DOHH2 (cell line): ENCODE results near the gene SH3BP5.

Source experiments
- H3F3A ChIP-seq: fragments of 200-600 bp; sonication (generic), shearing (Covaris generic); 2 replicates; pipeline ENCODE4 v1.6.0; 2016; ENCODE audit warnings: antibody characterized with exemption, mild to moderate bottlenecking; ENCODE audit not compliant: control insufficient read depth, insufficient read depth
- H3K27ac ChIP-seq: fragments of 200-600 bp; sonication (generic); 2 replicates; pipeline ENCODE4 v1.5.1; 2014; ENCODE audit warnings: low read depth, mild to moderate bottlenecking, low read length, moderate library complexity
- H3K27me3 ChIP-seq: fragments of 200-600 bp; sonication (generic); 2 replicates; pipeline ENCODE4 v1.6.1; 2014; ENCODE audit warnings: mild to moderate bottlenecking, low read length, mixed read lengths; ENCODE audit not compliant: control insufficient read depth
- H3K36me3 ChIP-seq: fragments of 200-600 bp; sonication (generic); 2 replicates; pipeline ENCODE4 v1.6.1; 2014; ENCODE audit warnings: mild to moderate bottlenecking, low read length, moderate library complexity, mixed read lengths; ENCODE audit not compliant: control insufficient read depth
- H3K4me1 ChIP-seq: fragments of 200-600 bp; sonication (generic); 2 replicates; pipeline ENCODE4 v1.6.1; 2014; ENCODE audit warnings: mild to moderate bottlenecking, low read length, mixed read lengths; ENCODE audit not compliant: control insufficient read depth
- H3K4me2 ChIP-seq: fragments of 200-600 bp; sonication (generic); 2 replicates; pipeline ENCODE4 v1.6.0; 2014; ENCODE audit warnings: mild to moderate bottlenecking, low read length, moderate library complexity
- H3K4me3 ChIP-seq: fragments of 200-600 bp; sonication (generic); 2 replicates; pipeline ENCODE4 v1.5.1; 2014; ENCODE audit warnings: mild to moderate bottlenecking, low read length, mixed read lengths
- H3K79me2 ChIP-seq: fragments of 200-600 bp; sonication (generic); 2 replicates; pipeline ENCODE4 v1.6.1; 2014; ENCODE audit warnings: mild to moderate bottlenecking, low read length, mixed read lengths; ENCODE audit not compliant: control insufficient read depth
- H3K9me2 ChIP-seq: fragments of 200-600 bp; sonication (generic); replicated peaks from 2 replicates; pipeline ENCODE4 v1.6.1; 2014; ENCODE audit warnings: mild to moderate bottlenecking, low read length, mixed read lengths; ENCODE audit not compliant: control insufficient read depth
- H3K9me3 ChIP-seq: fragments of 200-600 bp; sonication (generic); 2 replicates; pipeline ENCODE4 v1.6.1; 2014; ENCODE audit warnings: antibody characterized with exemption, low read length, mixed read lengths; ENCODE audit not compliant: control insufficient read depth, insufficient read depth
- H4K20me1 ChIP-seq: fragments of 200-600 bp; sonication (generic); 2 replicates; pipeline ENCODE4 v1.6.0; 2014; ENCODE audit warnings: low read depth, mild to moderate bottlenecking, antibody characterized with exemption, low read length, moderate library complexity; ENCODE audit not compliant: control insufficient read depth, insufficient read depth
- EZH2phosphoT487 ChIP-seq: fragments of 200-600 bp; sonication (generic); IDR thresholded peaks from 2 replicates; pipeline ENCODE4 v1.6.1; 2017; ENCODE audit warnings: borderline replicate concordance, mild to moderate bottlenecking, antibody characterized with exemption, low read length, moderate library complexity, mixed read lengths
- TF ChIP-seq, protein P1 (sequence below): fragments of 200-600 bp; sonication (generic); IDR thresholded peaks from one replicate; pipeline ENCODE4 v1.5.1; 2014; ENCODE audit warnings: antibody characterized with exemption, mild to moderate bottlenecking, low read depth, low read length; ENCODE audit not compliant: poor library complexity, severe bottlenecking

The SH3BP5 gene

DNA sequence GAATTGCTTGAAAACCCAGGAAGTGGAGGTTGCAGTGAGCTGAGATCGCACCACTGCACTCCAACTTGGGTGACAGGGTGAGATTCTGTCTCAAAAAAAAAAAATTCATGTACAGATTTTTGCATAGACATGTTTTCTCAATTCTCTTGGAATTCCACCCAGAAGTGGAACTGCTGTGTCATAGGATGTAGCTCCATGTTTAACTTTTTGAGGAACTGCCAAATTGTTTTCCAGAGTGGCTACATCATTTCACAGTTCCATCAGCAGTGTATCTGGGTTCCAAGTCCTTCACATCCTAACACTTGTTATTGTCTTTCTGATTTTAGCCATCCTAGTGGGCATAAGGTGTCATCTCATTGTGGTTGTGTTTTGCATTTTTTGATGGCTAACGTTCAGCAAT, 116.4 kb downstream of the SH3BP5 start:
- Histone ChIP-seq H3K27me3 (no peaks in the 10 kb centered on the region), H3K4me3 (peak overlapping the region; percentile 56), H3K4me2 (peak overlapping the region; percentile 78), H3K9me2 (no peaks in the 10 kb centered on the region), H3K9me3 (no peaks in the 10 kb centered on the region), H3K79me2 (peaks cover 50% of the 10 kb centered on the region), H3K4me1 (peaks cover 63% of the 10 kb centered on the region), H3K36me3 (peaks cover 79% of the 10 kb centered on the region), H3F3A (peaks cover 37% of the 10 kb centered on the region), H3K27ac (peak overlapping the region; percentile 95), H4K20me1 (no peaks in the 10 kb centered on the region)
- TF ChIP-seq EZH2phosphoT487: no peak
- TF ChIP-seq, protein P1, sequence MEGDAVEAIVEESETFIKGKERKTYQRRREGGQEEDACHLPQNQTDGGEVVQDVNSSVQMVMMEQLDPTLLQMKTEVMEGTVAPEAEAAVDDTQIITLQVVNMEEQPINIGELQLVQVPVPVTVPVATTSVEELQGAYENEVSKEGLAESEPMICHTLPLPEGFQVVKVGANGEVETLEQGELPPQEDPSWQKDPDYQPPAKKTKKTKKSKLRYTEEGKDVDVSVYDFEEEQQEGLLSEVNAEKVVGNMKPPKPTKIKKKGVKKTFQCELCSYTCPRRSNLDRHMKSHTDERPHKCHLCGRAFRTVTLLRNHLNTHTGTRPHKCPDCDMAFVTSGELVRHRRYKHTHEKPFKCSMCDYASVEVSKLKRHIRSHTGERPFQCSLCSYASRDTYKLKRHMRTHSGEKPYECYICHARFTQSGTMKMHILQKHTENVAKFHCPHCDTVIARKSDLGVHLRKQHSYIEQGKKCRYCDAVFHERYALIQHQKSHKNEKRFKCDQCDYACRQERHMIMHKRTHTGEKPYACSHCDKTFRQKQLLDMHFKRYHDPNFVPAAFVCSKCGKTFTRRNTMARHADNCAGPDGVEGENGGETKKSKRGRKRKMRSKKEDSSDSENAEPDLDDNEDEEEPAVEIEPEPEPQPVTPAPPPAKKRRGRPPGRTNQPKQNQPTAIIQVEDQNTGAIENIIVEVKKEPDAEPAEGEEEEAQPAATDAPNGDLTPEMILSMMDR: no peak

GRCh38 chr3:15214758-15215157, 117.6 kb downstream of the SH3BP5 start:
- H3K4me2 ChIP-seq: peak overlapping the region; percentile 78
- H3K79me2 ChIP-seq: peaks cover 63% of the 10 kb centered on the region
- H3K9me3 ChIP-seq: no peaks in the 10 kb centered on the region
- H4K20me1 ChIP-seq: no peaks in the 10 kb centered on the region
- H3K4me3 ChIP-seq: no peak overlapping the region
- H3F3A ChIP-seq: peaks cover 39% of the 10 kb centered on the region
- no peak for TF ChIP-seq EZH2phosphoT487
- TF ChIP-seq, protein P1: no peak
- no peaks in the 10 kb centered on the region for H3K27me3 ChIP-seq
- H3K4me1 ChIP-seq: peaks cover 61% of the 10 kb centered on the region
- no peaks in the 10 kb centered on the region for H3K9me2 ChIP-seq
- H3K36me3 ChIP-seq: peaks cover 79% of the 10 kb centered on the region
- no peak overlapping the region; the same call in 1 of the 2 replicates for H3K27ac ChIP-seq

GRCh38 chr3:15211937-15212336, 120.4 kb downstream of the SH3BP5 start:
- H3K27ac ChIP-seq: no peak overlapping the region

More at GRCh38 chr3:15211937-15212336, 120.4 kb downstream of the SH3BP5 start:
- Histone ChIP-seq H3K36me3 (peaks cover 81% of the 10 kb centered on the region), H3K79me2 (peaks cover 73% of the 10 kb centered on the region), H4K20me1 (0 out of 2 replicates have a peak, but pooled peaks cover 4% of the 10 kb centered on the region), H3K4me2 (no peak overlapping the region), H3K4me1 (peaks cover 50% of the 10 kb centered on the region), H3K27me3 (no peaks in the 10 kb centered on the region), H3K4me3 (no peak overlapping the region), H3K9me2 (no peaks in the 10 kb centered on the region), H3F3A (peaks cover 27% of the 10 kb centered on the region), H3K9me3 (no peaks in the 10 kb centered on the region)
- TF ChIP-seq EZH2phosphoT487: no peak
- TF ChIP-seq, protein P1: no peak
